DND-41 (cell line): ENCODE data around the gene U2AF2.

Experiments used
- EZH2 ChIP-seq: IDR thresholded peaks from 3 replicates; pipeline ENCODE4 v1.6.1; 2012; ENCODE audit warnings: borderline replicate concordance, low read depth, mild to moderate bottlenecking, moderate library complexity, low read length, inconsistent platforms; ENCODE audit not compliant: severe bottlenecking
- TF ChIP-seq, protein P1 (sequence below): IDR thresholded peaks from 2 replicates; pipeline ENCODE4 v1.5.1; 2012; ENCODE audit warnings: borderline replicate concordance, low read length, moderate library complexity, mild to moderate bottlenecking; ENCODE audit not compliant: poor library complexity, severe bottlenecking; ENCODE audit errors: extremely low read depth

GRCh38 chr19:55711719-55712118 is 56.9 kb downstream of the U2AF2 start:
- TF ChIP-seq, protein P1, sequence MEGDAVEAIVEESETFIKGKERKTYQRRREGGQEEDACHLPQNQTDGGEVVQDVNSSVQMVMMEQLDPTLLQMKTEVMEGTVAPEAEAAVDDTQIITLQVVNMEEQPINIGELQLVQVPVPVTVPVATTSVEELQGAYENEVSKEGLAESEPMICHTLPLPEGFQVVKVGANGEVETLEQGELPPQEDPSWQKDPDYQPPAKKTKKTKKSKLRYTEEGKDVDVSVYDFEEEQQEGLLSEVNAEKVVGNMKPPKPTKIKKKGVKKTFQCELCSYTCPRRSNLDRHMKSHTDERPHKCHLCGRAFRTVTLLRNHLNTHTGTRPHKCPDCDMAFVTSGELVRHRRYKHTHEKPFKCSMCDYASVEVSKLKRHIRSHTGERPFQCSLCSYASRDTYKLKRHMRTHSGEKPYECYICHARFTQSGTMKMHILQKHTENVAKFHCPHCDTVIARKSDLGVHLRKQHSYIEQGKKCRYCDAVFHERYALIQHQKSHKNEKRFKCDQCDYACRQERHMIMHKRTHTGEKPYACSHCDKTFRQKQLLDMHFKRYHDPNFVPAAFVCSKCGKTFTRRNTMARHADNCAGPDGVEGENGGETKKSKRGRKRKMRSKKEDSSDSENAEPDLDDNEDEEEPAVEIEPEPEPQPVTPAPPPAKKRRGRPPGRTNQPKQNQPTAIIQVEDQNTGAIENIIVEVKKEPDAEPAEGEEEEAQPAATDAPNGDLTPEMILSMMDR, result no peak
- TF ChIP-seq EZH2, result no peak
